Liver (tissue), 9 donors: ENCODE results near the gene POLR3GL. TPM values are rescaled to one million over a fixed set of nuclear protein-coding genes. Genes with fewer than 3 reads are reported as not detected.
A peak's percentile ranks its signal among the peaks of the same experiment; 100 is the strongest.

Experiments used
- DNase-seq: peaks from one replicate; pipeline ENCODE4 v3.0.0-alpha.2; 2017; ENCODE audit warnings: low spot score
- H3K27ac ChIP-seq, 2 donors: one replicate each; pipeline ENCODE4 v1.7.0; 2013; ENCODE audit warnings: inconsistent platforms in 2 of 2, low read length in 2 of 2, control low read depth in 1 of 2, low read depth in 1 of 2, mild to moderate bottlenecking in 1 of 2
- H3K27me3 ChIP-seq, 4 donors: one replicate each; pipeline versions ENCODE4 v1.6.1 to v1.7.0; 2013; ENCODE audit warnings: low read length in 3 of 4, inconsistent platforms in 1 of 4, mild to moderate bottlenecking in 1 of 4, moderate library complexity in 1 of 4; ENCODE audit not compliant: control insufficient read depth in 4 of 4, insufficient read depth in 4 of 4
- H3K36me3 ChIP-seq, 4 donors: one replicate each; pipeline versions ENCODE4 v1.6.1 to v1.7.0; 2013; ENCODE audit warnings: low read length in 3 of 4, mild to moderate bottlenecking in 3 of 4, low read depth in 1 of 4, moderate library complexity in 1 of 4; ENCODE audit not compliant: control insufficient read depth in 4 of 4, insufficient read depth in 3 of 4
- H3K4me1 ChIP-seq, 4 donors: one replicate each; pipeline versions ENCODE4 v1.6.1 to v1.7.0; 2013; ENCODE audit warnings: low read length in 3 of 4, mild to moderate bottlenecking in 3 of 4, moderate library complexity in 1 of 4; ENCODE audit not compliant: control insufficient read depth in 4 of 4, insufficient read depth in 4 of 4
- H3K4me3 ChIP-seq, 3 donors: one replicate each; pipeline versions ENCODE4 v1.6.1 to v1.7.0; 2013; ENCODE audit warnings: low read length in 3 of 3, control low read depth in 1 of 3, low read depth in 1 of 3, mild to moderate bottlenecking in 1 of 3
- H3K9ac ChIP-seq, 2 donors: one replicate each; pipeline ENCODE4 v1.7.0; 2013; ENCODE audit warnings: low read length in 2 of 2, mild to moderate bottlenecking in 2 of 2, moderate library complexity in 2 of 2, control low read depth in 1 of 2, low read depth in 1 of 2
- H3K9me3 ChIP-seq, 4 donors: one replicate each; pipeline versions ENCODE4 v1.6.1 to v1.7.0; 2013; ENCODE audit warnings: low read length in 3 of 4; ENCODE audit not compliant: control insufficient read depth in 4 of 4
- EGR1 ChIP-seq, 2 donors: IDR thresholded peaks; 2 replicates each; pipeline ENCODE4 v1.6.1; 2016 to 2018; ENCODE audit warnings: antibody characterized with exemption in 2 of 2, low read depth in 2 of 2
- FOXA1 ChIP-seq: IDR thresholded peaks from 2 replicates; pipeline ENCODE4 v1.6.1; 2016; ENCODE audit warnings: antibody characterized with exemption
- FOXA2 ChIP-seq: IDR thresholded peaks from 2 replicates; pipeline ENCODE4 v1.6.1; 2016; ENCODE audit warnings: antibody characterized with exemption
- GABPA ChIP-seq, 2 donors: IDR thresholded peaks in 1 of 2; conservative IDR thresholded peaks in 1 of 2; 2 replicates each; pipeline ENCODE4 v1.6.1; 2016; ENCODE audit warnings: antibody characterized with exemption in 2 of 2, mild to moderate bottlenecking in 1 of 2, moderate library complexity in 1 of 2
- HNF4A ChIP-seq, 2 donors: conservative IDR thresholded peaks; 2 replicates each; pipeline ENCODE4 v1.6.1; 2016; ENCODE audit warnings: antibody characterized with exemption in 2 of 2, mild to moderate bottlenecking in 2 of 2
- HNF4G ChIP-seq: IDR thresholded peaks from 2 replicates; pipeline ENCODE4 v1.6.1; 2016; ENCODE audit warnings: antibody characterized with exemption
- JUND ChIP-seq, 2 donors: IDR thresholded peaks; 2 replicates each; pipeline ENCODE4 v1.6.1; 2016; ENCODE audit warnings: antibody characterized with exemption in 2 of 2
- NR2F2 ChIP-seq: IDR thresholded peaks from 2 replicates; pipeline ENCODE4 v1.6.1; 2016; ENCODE audit warnings: antibody characterized with exemption
- RAD21 ChIP-seq, 2 donors: IDR thresholded peaks; 2 replicates each; pipeline ENCODE4 v1.6.1; 2016; ENCODE audit warnings: antibody characterized with exemption in 2 of 2, mild to moderate bottlenecking in 2 of 2
- RXRA ChIP-seq, 2 donors: IDR thresholded peaks; 2 replicates each; pipeline ENCODE4 v1.6.1; 2017 to 2018; ENCODE audit warnings: antibody characterized with exemption in 2 of 2, mild to moderate bottlenecking in 1 of 2
- SP1 ChIP-seq: IDR thresholded peaks from 2 replicates; pipeline ENCODE4 v1.6.1; 2018; ENCODE audit warnings: antibody characterized with exemption, mild to moderate bottlenecking
- TAF1 ChIP-seq: conservative IDR thresholded peaks from 2 replicates; pipeline ENCODE4 v1.6.1; 2016; ENCODE audit warnings: antibody characterized with exemption, mild to moderate bottlenecking
- YY1 ChIP-seq: IDR thresholded peaks from 2 replicates; pipeline ENCODE4 v1.6.1; 2016; ENCODE audit warnings: antibody characterized with exemption, mild to moderate bottlenecking
- WGBS: extraction: QIAGEN DNeasy Blood & Tissue Kit; methylation state at CpG from one replicate; pipeline ENCODE4 v1.1.7; 2013; 5-methylcytosine and 5-hydroxymethylcytosine counted together
- polyA plus RNA-seq, 2 donors: library from polyadenylated mRNA; stranded (reverse) in 1 of 2; unstranded in 1 of 2; fragments of 200-250 nt in 1 of 2; fragments of >200 nt in 1 of 2; fragmentation: Nextera tagmentation in 1 of 2; extraction: Ambion mirVana in 1 of 2; gene quantifications; one replicate each; pipeline versions ENCODE4 v1.2.1 to v1.2.3, GENCODE V29; 2013 to 2015
- total RNA-seq, 2 donors: library from RNA; depleted of rRNA; stranded (reverse); fragments of >200 nt; gene quantifications; one replicate each; pipeline ENCODE4 v1.2.3, GENCODE V29; 2014
- TF ChIP-seq, protein P1 (sequence below): IDR thresholded peaks from 2 replicates; pipeline ENCODE4 v1.6.1; 2016; ENCODE audit warnings: antibody characterized with exemption
- TF ChIP-seq, protein P2 (sequence below): IDR thresholded peaks from 2 replicates; pipeline ENCODE4 v1.6.1; 2016; ENCODE audit warnings: antibody characterized with exemption
- TF ChIP-seq, protein P3 (sequence below): IDR thresholded peaks from 2 replicates; pipeline ENCODE4 v1.6.1; 2016; ENCODE audit warnings: antibody characterized with exemption, mild to moderate bottlenecking
- TF ChIP-seq, protein P4 (sequence below): fragments of 150-350 bp; IDR thresholded peaks from 2 replicates; pipeline ENCODE4 v1.5.1; 2017; ENCODE audit warnings: improper control_type of control experiment, low read depth, low read length; ENCODE audit not compliant: missing input control
- TF ChIP-seq, protein P5 (sequence below): IDR thresholded peaks from 2 replicates; pipeline ENCODE4 v1.6.1; 2016; ENCODE audit warnings: antibody characterized with exemption
- donor health status: healthy.
- donor health status: healthy.
- donor health status: healthy.
- donor health status: healthy.
- donor health status: healthy.

Gene POLR3GL, protein sequence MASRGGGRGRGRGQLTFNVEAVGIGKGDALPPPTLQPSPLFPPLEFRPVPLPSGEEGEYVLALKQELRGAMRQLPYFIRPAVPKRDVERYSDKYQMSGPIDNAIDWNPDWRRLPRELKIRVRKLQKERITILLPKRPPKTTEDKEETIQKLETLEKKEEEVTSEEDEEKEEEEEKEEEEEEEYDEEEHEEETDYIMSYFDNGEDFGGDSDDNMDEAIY
- 10 to 100 TPM; 11.9 to 12.7 TPM for total RNA-seq
- 10 to 100 TPM; 19.8 to 23.4 TPM for polyA plus RNA-seq

DNA sequence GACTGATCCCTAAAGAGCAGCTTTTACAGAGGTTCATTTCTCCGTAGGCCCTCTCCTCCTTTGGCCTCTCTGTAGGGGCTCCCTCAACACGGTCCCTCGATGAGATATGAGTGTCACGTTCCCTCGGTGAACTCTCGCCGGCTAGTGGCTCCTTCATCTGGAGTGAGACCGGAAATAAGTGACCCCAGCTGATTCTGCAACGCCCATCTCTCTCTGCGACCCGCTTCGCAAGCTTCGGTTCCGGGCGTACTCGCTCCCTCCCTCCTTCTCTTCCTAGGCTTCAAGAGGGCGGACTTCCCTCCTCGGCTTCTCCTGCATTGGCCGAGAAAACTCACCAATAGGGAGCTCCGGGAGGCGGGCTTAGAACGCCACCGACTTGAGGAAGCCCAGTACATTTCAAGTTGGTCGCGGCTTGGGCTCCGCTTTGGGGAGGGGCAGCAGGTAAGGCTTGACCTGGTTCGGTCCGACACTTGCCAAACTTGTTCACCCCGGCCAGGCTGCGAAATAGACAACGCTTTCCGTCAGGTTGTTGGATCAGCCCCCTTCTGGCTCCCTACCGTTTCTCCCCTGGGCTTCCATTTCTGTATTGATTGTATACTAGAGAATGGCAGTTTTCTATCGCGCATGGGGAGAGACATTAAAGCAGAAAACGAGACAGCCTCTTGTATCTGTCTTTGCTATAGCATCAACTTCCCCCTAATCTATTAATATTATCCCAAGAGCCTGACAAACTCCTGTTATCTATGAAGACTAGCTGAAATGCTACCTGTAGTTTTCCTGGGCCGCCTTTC is at the start of gene POLR3GL, which contains the start of gene ANKRD34A:
Gene POLR3GL, plus strand, starts transcription at position 363 of the 791 bp plus-strand sequence. CDS start 10,176 bp downstream, outside the sequence.
Gene ANKRD34A, minus strand, starts transcription at position 248 of the 791 bp plus-strand sequence. CDS start 2,816 bp downstream, outside the sequence.
- peak within 1 kb of the TSS; percentile 69 to 93 for H3K9ac ChIP-seq
- TF ChIP-seq, protein P1, sequence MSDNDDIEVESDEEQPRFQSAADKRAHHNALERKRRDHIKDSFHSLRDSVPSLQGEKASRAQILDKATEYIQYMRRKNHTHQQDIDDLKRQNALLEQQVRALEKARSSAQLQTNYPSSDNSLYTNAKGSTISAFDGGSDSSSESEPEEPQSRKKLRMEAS, result peak; percentile 26
- peak; percentile 38 to 67 for TF ChIP-seq HNF4A (conservative IDR thresholded peaks at IDR 0.05)
- TF ChIP-seq, protein P2, sequence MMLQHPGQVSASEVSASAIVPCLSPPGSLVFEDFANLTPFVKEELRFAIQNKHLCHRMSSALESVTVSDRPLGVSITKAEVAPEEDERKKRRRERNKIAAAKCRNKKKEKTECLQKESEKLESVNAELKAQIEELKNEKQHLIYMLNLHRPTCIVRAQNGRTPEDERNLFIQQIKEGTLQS, result peak; percentile 43
- no peak for TF ChIP-seq FOXA1
- TF ChIP-seq SP1, result peak; percentile 75
- TF ChIP-seq, protein P3, sequence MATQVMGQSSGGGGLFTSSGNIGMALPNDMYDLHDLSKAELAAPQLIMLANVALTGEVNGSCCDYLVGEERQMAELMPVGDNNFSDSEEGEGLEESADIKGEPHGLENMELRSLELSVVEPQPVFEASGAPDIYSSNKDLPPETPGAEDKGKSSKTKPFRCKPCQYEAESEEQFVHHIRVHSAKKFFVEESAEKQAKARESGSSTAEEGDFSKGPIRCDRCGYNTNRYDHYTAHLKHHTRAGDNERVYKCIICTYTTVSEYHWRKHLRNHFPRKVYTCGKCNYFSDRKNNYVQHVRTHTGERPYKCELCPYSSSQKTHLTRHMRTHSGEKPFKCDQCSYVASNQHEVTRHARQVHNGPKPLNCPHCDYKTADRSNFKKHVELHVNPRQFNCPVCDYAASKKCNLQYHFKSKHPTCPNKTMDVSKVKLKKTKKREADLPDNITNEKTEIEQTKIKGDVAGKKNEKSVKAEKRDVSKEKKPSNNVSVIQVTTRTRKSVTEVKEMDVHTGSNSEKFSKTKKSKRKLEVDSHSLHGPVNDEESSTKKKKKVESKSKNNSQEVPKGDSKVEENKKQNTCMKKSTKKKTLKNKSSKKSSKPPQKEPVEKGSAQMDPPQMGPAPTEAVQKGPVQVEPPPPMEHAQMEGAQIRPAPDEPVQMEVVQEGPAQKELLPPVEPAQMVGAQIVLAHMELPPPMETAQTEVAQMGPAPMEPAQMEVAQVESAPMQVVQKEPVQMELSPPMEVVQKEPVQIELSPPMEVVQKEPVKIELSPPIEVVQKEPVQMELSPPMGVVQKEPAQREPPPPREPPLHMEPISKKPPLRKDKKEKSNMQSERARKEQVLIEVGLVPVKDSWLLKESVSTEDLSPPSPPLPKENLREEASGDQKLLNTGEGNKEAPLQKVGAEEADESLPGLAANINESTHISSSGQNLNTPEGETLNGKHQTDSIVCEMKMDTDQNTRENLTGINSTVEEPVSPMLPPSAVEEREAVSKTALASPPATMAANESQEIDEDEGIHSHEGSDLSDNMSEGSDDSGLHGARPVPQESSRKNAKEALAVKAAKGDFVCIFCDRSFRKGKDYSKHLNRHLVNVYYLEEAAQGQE, result peak; percentile 82
- peak; percentile 39 for TF ChIP-seq NR2F2
- TF ChIP-seq, protein P4, sequence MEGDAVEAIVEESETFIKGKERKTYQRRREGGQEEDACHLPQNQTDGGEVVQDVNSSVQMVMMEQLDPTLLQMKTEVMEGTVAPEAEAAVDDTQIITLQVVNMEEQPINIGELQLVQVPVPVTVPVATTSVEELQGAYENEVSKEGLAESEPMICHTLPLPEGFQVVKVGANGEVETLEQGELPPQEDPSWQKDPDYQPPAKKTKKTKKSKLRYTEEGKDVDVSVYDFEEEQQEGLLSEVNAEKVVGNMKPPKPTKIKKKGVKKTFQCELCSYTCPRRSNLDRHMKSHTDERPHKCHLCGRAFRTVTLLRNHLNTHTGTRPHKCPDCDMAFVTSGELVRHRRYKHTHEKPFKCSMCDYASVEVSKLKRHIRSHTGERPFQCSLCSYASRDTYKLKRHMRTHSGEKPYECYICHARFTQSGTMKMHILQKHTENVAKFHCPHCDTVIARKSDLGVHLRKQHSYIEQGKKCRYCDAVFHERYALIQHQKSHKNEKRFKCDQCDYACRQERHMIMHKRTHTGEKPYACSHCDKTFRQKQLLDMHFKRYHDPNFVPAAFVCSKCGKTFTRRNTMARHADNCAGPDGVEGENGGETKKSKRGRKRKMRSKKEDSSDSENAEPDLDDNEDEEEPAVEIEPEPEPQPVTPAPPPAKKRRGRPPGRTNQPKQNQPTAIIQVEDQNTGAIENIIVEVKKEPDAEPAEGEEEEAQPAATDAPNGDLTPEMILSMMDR, result no peak
- no peak for TF ChIP-seq HNF4G
- TF ChIP-seq TAF1, result peak; percentile 81
- peak; percentile 23 to 78 for TF ChIP-seq GABPA (IDR thresholded peaks at IDR 0.05 in 1 of 2, conservative IDR thresholded peaks at IDR 0.05 in 1 of 2)
- TF ChIP-seq JUND (IDR thresholded peaks at IDR 0.05), result peak; percentile 14 to 64
- no peak for TF ChIP-seq FOXA2
- TF ChIP-seq YY1, result peak; percentile 94
- TF ChIP-seq, protein P5, sequence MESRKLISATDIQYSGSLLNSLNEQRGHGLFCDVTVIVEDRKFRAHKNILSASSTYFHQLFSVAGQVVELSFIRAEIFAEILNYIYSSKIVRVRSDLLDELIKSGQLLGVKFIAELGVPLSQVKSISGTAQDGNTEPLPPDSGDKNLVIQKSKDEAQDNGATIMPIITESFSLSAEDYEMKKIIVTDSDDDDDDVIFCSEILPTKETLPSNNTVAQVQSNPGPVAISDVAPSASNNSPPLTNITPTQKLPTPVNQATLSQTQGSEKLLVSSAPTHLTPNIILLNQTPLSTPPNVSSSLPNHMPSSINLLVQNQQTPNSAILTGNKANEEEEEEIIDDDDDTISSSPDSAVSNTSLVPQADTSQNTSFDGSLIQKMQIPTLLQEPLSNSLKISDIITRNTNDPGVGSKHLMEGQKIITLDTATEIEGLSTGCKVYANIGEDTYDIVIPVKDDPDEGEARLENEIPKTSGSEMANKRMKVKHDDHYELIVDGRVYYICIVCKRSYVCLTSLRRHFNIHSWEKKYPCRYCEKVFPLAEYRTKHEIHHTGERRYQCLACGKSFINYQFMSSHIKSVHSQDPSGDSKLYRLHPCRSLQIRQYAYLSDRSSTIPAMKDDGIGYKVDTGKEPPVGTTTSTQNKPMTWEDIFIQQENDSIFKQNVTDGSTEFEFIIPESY, result peak; percentile 10
- peak; percentile 61 to 80 for TF ChIP-seq RXRA (IDR thresholded peaks at IDR 0.05)
- TF ChIP-seq RAD21 (IDR thresholded peaks at IDR 0.05), result peak; percentile 51 to 54
- no peak for TF ChIP-seq EGR1 (IDR thresholded peaks at IDR 0.05; ENCODE audit: low read depth in 2 of 2)
- DNase-seq, result peak; percentile 92
- peaks cover 8 to 50% (median 35%) of the 10 kb centered on the region in 4 donors for H3K4me1 ChIP-seq
- no peaks in the 10 kb centered on the region for H3K36me3 ChIP-seq
- WGBS, result under 1% methylated on average over 37 of the region's 37 CpGs
- H3K27ac ChIP-seq, result peak within 1 kb of the TSS; percentile 77 to 81
- no peaks in the 10 kb centered on the region for H3K27me3 ChIP-seq
- peak within 1 kb of the TSS; percentile 64 to 92 (median 82) for H3K4me3 ChIP-seq
- peaks cover 0 to 3% (median under 1%) of the 10 kb centered on the region in 4 donors for H3K9me3 ChIP-seq
